CD4-positive, alpha-beta T cell treated with Interleukin-6 for 4 hours (primary cell): Measurements from ENCODE around the gene SLCO2B1.

ENCODE experiments used
- DNase-seq: peaks from one replicate; pipeline ENCODE4 v3.0.0-alpha.2; 2020; ENCODE audit warnings: mixed read lengths

The SLCO2B1 gene

GRCh38 chr11:75145972-75146519 lies 4.9 kb upstream of the SLCO2B1 start:
- DNase-seq: no peak

- DNase-seq: no peak
Observed at GRCh38 chr11:75146711-75147110, 4.2 kb upstream of the SLCO2B1 start.

GRCh38 chr11:75147191-75147874 lies 3.6 kb upstream of the SLCO2B1 start:
- no peak for DNase-seq

- DNase-seq: no peak
Observed at GRCh38 chr11:75147875-75148263, 3.0 kb upstream of the SLCO2B1 start.

GRCh38 chr11:75148436-75148983 lies 2.4 kb upstream of the SLCO2B1 start:
- DNase-seq: no peak

GRCh38 chr11:75149766-75150465 lies 991 bp upstream of the SLCO2B1 start:
- DNase-seq: no peak

GRCh38 chr11:75151346-75152047 lies 590 bp downstream of the SLCO2B1 start:
- DNase-seq: no peak

GRCh38 chr11:75152090-75152489 lies 1.2 kb downstream of the SLCO2B1 start:
- no peak for DNase-seq

- no peak for DNase-seq
Observed at GRCh38 chr11:75152651-75153427, 1.9 kb downstream of the SLCO2B1 start.

- DNase-seq: no peak
Observed at GRCh38 chr11:75154646-75155569, 4.0 kb downstream of the SLCO2B1 start.

GRCh38 chr11:75155570-75156422 lies 4.9 kb downstream of the SLCO2B1 start:
- no peak for DNase-seq

- DNase-seq: no peak
Observed at GRCh38 chr11:75158241-75158640, 7.3 kb downstream of the SLCO2B1 start.

- DNase-seq: no peak
Observed at GRCh38 chr11:75158696-75159150, 7.8 kb downstream of the SLCO2B1 start.

GRCh38 chr11:75159151-75159953 lies 8.4 kb downstream of the SLCO2B1 start:
- DNase-seq: no peak

- DNase-seq: no peak
Observed at GRCh38 chr11:75160220-75160757, 9.4 kb downstream of the SLCO2B1 start.

GRCh38 chr11:75160880-75161279 lies 10.0 kb downstream of the SLCO2B1 start:
- DNase-seq: no peak

GRCh38 chr11:75161506-75162095 lies 10.7 kb downstream of the SLCO2B1 start:
- DNase-seq: no peak

GRCh38 chr11:75162954-75163353 lies 12.0 kb downstream of the SLCO2B1 start:
- no peak for DNase-seq
